A549 (cell line): ENCODE results near the gene ADAMTS12. TPM values are rescaled to one million over a fixed set of nuclear protein-coding genes. Genes with fewer than 3 reads are reported as not detected.

Source experiments
- ATAC-seq, 2 experiments: fragments of 200-7000 bp in 1 of 2; fragments of >200 bp in 1 of 2; cut with Nextera tagmentation in 1 of 2; cut with Tn5 transposase in 1 of 2; 3 replicates each; pipeline versions ENCODE4 v1.8.0 to v1.9.1; 2018 to 2020; ENCODE audit warnings: mild to moderate bottlenecking in 1 of 2, moderate library complexity in 1 of 2
- CTCF ChIA-PET: fragments of 300-600 bp; sonication (Branson Sonifier 250); formaldehyde crosslinking; extraction: SDS; loops from one replicate; lab custom pipeline; 2021; ENCODE audit warnings: antibody characterized with exemption, inconsistent platforms; lab: Yijun Ruan, JAX
- POLR2A ChIA-PET: fragments of 350-600 bp; formaldehyde crosslinking; extraction: SDS; loops from one replicate; lab custom pipeline; 2021; ENCODE audit warnings: antibody characterized with exemption, inconsistent platforms; lab: Yijun Ruan, JAX
- DNase-seq, 2 experiments: peaks; one replicate each; pipeline versions ENCODE4 v3.0.0 to v3.0.0-alpha.2; 2011 to 2016; ENCODE audit warnings: low read depth in 1 of 2, low spot score in 1 of 2
- FAIRE-seq: peaks from 2 replicates; lab custom pipeline; 2011; peaks lifted over from hg19 to GRCh38; lab: Jason Lieb, UNC
- H3K27ac ChIP-seq, 2 experiments: fragments of >200 bp; sonication (Bioruptor Twin); formaldehyde crosslinking; 3 replicates each; pipeline ENCODE4 v1.5.1; 2016 to 2017
- H3K4me1 ChIP-seq: fragments of >200 bp; sonication (Bioruptor Twin); formaldehyde crosslinking; 3 replicates; pipeline ENCODE4 v1.6.1; 2016
- H3K4me2 ChIP-seq: fragments of >200 bp; sonication (Bioruptor Twin); formaldehyde crosslinking; 3 replicates; pipeline ENCODE4 v1.6.1; 2016
- H3K4me3 ChIP-seq: fragments of >200 bp; sonication (Bioruptor Twin); formaldehyde crosslinking; 3 replicates; pipeline ENCODE4 v1.5.1; 2016
- H3K9me3 ChIP-seq: fragments of >200 bp; sonication (Bioruptor Twin); formaldehyde crosslinking; 3 replicates; pipeline ENCODE4 v1.6.1; 2016
- ATOH8 ChIP-seq: fragments of 250-450 bp; sonication (Bioruptor Pico); IDR thresholded peaks from 2 replicates; pipeline ENCODE4 v1.5.0; 2020; ENCODE audit warnings: low read depth, mild to moderate bottlenecking, moderate library complexity
- CBX8 ChIP-seq: fragments of 200-600 bp; sonication (generic); IDR thresholded peaks from 2 replicates; pipeline ENCODE4 v1.6.1; 2016
- CEBPB ChIP-seq, 2 experiments: fragments of >200 bp in 1 of 2; sonication (Bioruptor Twin) in 1 of 2; formaldehyde crosslinking in 1 of 2; IDR thresholded peaks; 2 replicates each; pipeline ENCODE4 v1.6.1; 2012 to 2016
- CHD4 ChIP-seq: fragments of 200-600 bp; sonication (generic); IDR thresholded peaks from 2 replicates; pipeline ENCODE4 v1.6.1; 2016; ENCODE audit warnings: antibody characterized with exemption, mild to moderate bottlenecking, borderline replicate concordance
- EHMT2 ChIP-seq: fragments of 200-600 bp; sonication (generic); IDR thresholded peaks from 2 replicates; pipeline ENCODE4 v1.6.1; 2016; ENCODE audit warnings: antibody characterized with exemption, low read depth, mild to moderate bottlenecking, moderate library complexity
- EP300 ChIP-seq, 2 experiments: fragments of >200 bp; sonication (Bioruptor Twin); formaldehyde crosslinking; IDR thresholded peaks; 2 replicates in 1 of 2; 3 replicates in 1 of 2; pipeline ENCODE4 v1.6.1; 2016 to 2017
- FOSL2 ChIP-seq, 2 experiments: fragments of 450-650 bp in 1 of 2; fragments of >200 bp in 1 of 2; sonication (Bioruptor Twin) in 1 of 2; formaldehyde crosslinking; IDR thresholded peaks; 2 replicates each; pipeline versions ENCODE4 v1.5.0 to v1.6.1; 2016 to 2020; ENCODE audit warnings: mild to moderate bottlenecking in 1 of 2, moderate library complexity in 1 of 2
- FOXS1 ChIP-seq: fragments of 250-450 bp; sonication (Bioruptor Pico); IDR thresholded peaks from 2 replicates; pipeline ENCODE4 v1.5.0; 2020; ENCODE audit warnings: mild to moderate bottlenecking, moderate library complexity
- GATA3 ChIP-seq: IDR thresholded peaks from 2 replicates; pipeline ENCODE4 v1.6.1; 2012; ENCODE audit warnings: borderline replicate concordance
- HDAC2 ChIP-seq: fragments of 200-600 bp; sonication (generic); IDR thresholded peaks from 2 replicates; pipeline ENCODE4 v1.6.1; 2016
- HEYL ChIP-seq: fragments of 250-450 bp; sonication (Bioruptor Pico); IDR thresholded peaks from 2 replicates; pipeline ENCODE4 v1.8.0; 2021; ENCODE audit warnings: mild to moderate bottlenecking, moderate library complexity
- HOXA7 ChIP-seq: fragments of 250-450 bp; sonication (Bioruptor Pico); IDR thresholded peaks from 2 replicates; pipeline ENCODE4 v1.5.0; 2020; ENCODE audit warnings: mild to moderate bottlenecking, moderate library complexity
- KDM5A ChIP-seq: fragments of 200-600 bp; sonication (generic); IDR thresholded peaks from 2 replicates; pipeline ENCODE4 v1.6.1; 2016; ENCODE audit warnings: antibody characterized with exemption, mild to moderate bottlenecking
- MAZ ChIP-seq: fragments of 150-350 bp; IDR thresholded peaks from 2 replicates; pipeline ENCODE4 v1.6.1; 2014; ENCODE audit warnings: antibody characterized with exemption, low read depth, low read length, borderline replicate concordance
- NFE2L2 ChIP-seq: fragments of 150-350 bp; conservative IDR thresholded peaks from 2 replicates; pipeline ENCODE4 v1.6.1; 2014; ENCODE audit warnings: low read length
- NPAS2 ChIP-seq: fragments of 250-450 bp; sonication (Bioruptor Pico); IDR thresholded peaks from 2 replicates; pipeline ENCODE4 v1.8.0; 2022; ENCODE audit warnings: mild to moderate bottlenecking, moderate library complexity, borderline replicate concordance
- PHF8 ChIP-seq: fragments of 200-600 bp; sonication (generic); IDR thresholded peaks from 2 replicates; pipeline ENCODE4 v1.6.1; 2016; ENCODE audit warnings: low read depth, mild to moderate bottlenecking, antibody characterized with exemption, moderate library complexity, borderline replicate concordance
- RCOR1 ChIP-seq: fragments of 150-350 bp; IDR thresholded peaks from 2 replicates; pipeline ENCODE4 v1.6.1; 2014; ENCODE audit warnings: antibody characterized with exemption, low read length, low read depth
- RNF2 ChIP-seq: fragments of 200-600 bp; sonication (generic); IDR thresholded peaks from 2 replicates; pipeline ENCODE4 v1.6.1; 2016; ENCODE audit warnings: low read depth, mild to moderate bottlenecking, antibody characterized with exemption, moderate library complexity, borderline replicate concordance
- SMC3 ChIP-seq: fragments of >200 bp; sonication (Bioruptor Twin); formaldehyde crosslinking; IDR thresholded peaks from 3 replicates; pipeline ENCODE4 v1.6.1; 2018; ENCODE audit warnings: inconsistent platforms
- USF2 ChIP-seq: fragments of 450-650 bp; IDR thresholded peaks from 2 replicates; pipeline ENCODE4 v1.6.1; 2014; ENCODE audit warnings: antibody characterized with exemption
- ZC3H11A ChIP-seq: fragments of 450-650 bp; IDR thresholded peaks from 2 replicates; pipeline ENCODE4 v1.6.1; 2014; ENCODE audit warnings: antibody characterized with exemption, mild to moderate bottlenecking
- ZFP36 ChIP-seq: fragments of 450-650 bp; IDR thresholded peaks from 2 replicates; pipeline ENCODE4 v1.6.1; 2014; ENCODE audit warnings: borderline replicate concordance; ENCODE audit not compliant: partially characterized antibody
- ZSCAN20 ChIP-seq: fragments of 250-450 bp; sonication (Bioruptor Pico); IDR thresholded peaks from 2 replicates; pipeline ENCODE4 v1.8.0; 2022; ENCODE audit warnings: mild to moderate bottlenecking, moderate library complexity
- WGBS: methylation state at CpG from one replicate; pipeline ENCODE4 v1.1.6; 2017; ENCODE audit errors: missing lambda C conversion rate; 5-methylcytosine and 5-hydroxymethylcytosine counted together
- polyA plus RNA-seq, 4 experiments: library from polyadenylated mRNA; depleted of rRNA in 3 of 4; stranded (reverse); fragments of >200 nt; fragmentation: RNase III in 1 of 4; extraction: RNeasy Plus Mini Kit Qiagen cat#74134 plus additional on column Dnase treatment in 1 of 4; gene quantifications; 2 replicates in 3 of 4; 3 replicates in 1 of 4; pipeline ENCODE4 v1.2.3, GENCODE V29; 2011 to 2017
- TF ChIP-seq, protein P1 (sequence below): fragments of 150-350 bp; IDR thresholded peaks from 2 replicates; pipeline ENCODE4 v1.6.1; 2014; ENCODE audit warnings: low read depth, mild to moderate bottlenecking, low read length
- TF ChIP-seq, protein P2 (sequence below): IDR thresholded peaks from 2 replicates; pipeline ENCODE4 v1.6.1; 2012
- TF ChIP-seq, protein P3 (sequence below): fragments of >200 bp; sonication (Bioruptor Twin); formaldehyde crosslinking; IDR thresholded peaks from 2 replicates; pipeline ENCODE4 v1.6.1; 2016

The ADAMTS12 gene
- polyA plus RNA-seq, 2 of the 4 experiments (the other 2 are of a cell fraction) = 4.8 to 6.8 TPM

DNA sequence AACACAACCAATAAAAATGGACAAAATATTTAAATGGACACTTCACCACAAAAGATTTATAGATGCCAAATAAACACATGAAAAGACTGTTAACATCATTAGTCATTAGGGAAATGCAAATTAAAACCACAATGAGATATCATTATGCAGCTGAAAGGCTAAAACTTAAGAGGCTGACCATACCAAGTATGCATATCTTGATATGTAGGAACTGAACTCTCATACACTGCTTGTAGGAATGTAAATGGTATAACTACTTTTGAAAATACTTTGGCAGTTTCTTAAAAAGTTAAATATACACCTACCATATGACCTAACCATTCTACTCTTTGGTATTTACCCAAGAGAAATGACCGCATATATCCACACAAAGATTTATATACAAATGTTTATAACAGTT, 13.6 kb upstream of the ADAMTS12 start:
- H3K27ac ChIP-seq = no peak overlapping the region
- POLR2A ChIA-PET = no interaction called here
- 0 out of 3 replicates have a peak, but pooled peaks cover 3% of the 10 kb centered on the region for H3K4me1 ChIP-seq
- no peak overlapping the region for H3K4me3 ChIP-seq
- TF ChIP-seq RNF2 (no peak), ZFP36 (no peak), FOXS1 (CRISPR knock-in tag) (no peak), HEYL (CRISPR knock-in tag) (no peak), CBX8 (no peak)
- TF ChIP-seq, protein P1, sequence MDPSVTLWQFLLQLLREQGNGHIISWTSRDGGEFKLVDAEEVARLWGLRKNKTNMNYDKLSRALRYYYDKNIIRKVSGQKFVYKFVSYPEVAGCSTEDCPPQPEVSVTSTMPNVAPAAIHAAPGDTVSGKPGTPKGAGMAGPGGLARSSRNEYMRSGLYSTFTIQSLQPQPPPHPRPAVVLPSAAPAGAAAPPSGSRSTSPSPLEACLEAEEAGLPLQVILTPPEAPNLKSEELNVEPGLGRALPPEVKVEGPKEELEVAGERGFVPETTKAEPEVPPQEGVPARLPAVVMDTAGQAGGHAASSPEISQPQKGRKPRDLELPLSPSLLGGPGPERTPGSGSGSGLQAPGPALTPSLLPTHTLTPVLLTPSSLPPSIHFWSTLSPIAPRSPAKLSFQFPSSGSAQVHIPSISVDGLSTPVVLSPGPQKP = no peak
- TF ChIP-seq, protein P2, sequence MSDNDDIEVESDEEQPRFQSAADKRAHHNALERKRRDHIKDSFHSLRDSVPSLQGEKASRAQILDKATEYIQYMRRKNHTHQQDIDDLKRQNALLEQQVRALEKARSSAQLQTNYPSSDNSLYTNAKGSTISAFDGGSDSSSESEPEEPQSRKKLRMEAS = no peak
- CTCF ChIA-PET = no interaction called here
- 0 out of 3 replicates have a peak, but pooled peaks cover 4% of the 10 kb centered on the region for H3K9me3 ChIP-seq
- no peak for ATAC-seq
- 22% methylated on average over 1 of the region's 1 CpG for WGBS
- no peak for DNase-seq
- no peak for FAIRE-seq
- 0 out of 3 replicates have a peak overlapping the region, but pooled peaks have one; percentile 1 for H3K4me2 ChIP-seq

GRCh38 chr5:33903118-33903517, 11.3 kb upstream of the ADAMTS12 start:
- Histone ChIP-seq H3K27ac (no peak overlapping the region), H3K4me1 (0 out of 3 replicates have a peak, but pooled peaks cover 3% of the 10 kb centered on the region), H3K4me2 (no peak overlapping the region; the same call in 2 of the 3 replicates), H3K4me3 (no peak overlapping the region), H3K9me3 (0 out of 3 replicates have a peak, but pooled peaks cover 4% of the 10 kb centered on the region)
- WGBS = 25% methylated on average over 2 of the region's 2 CpGs
- ChIA-PET CTCF (no interaction called here), POLR2A (interaction anchor here (0.9 kb wide), 1 partner anchor 8 kb away, joined by 3 read pairs; no protein-coding TSS in a partner anchor)
- DNase-seq = no peak
- no peak for FAIRE-seq
- no peak for TF ChIP-seq CEBPB (IDR thresholded peaks at IDR 0.05)
- TF ChIP-seq KDM5A = no peak
- TF ChIP-seq, protein P2 = no peak
- TF ChIP-seq, protein P1 = no peak
- no peak for TF ChIP-seq HDAC2
- no peak for TF ChIP-seq CBX8
- no peak for TF ChIP-seq MAZ
- TF ChIP-seq HOXA7 = no peak
- TF ChIP-seq ATOH8 = no peak
- no peak for TF ChIP-seq ZC3H11A
- TF ChIP-seq FOSL2 (IDR thresholded peaks at IDR 0.05) = no peak
- no peak for TF ChIP-seq FOSL2 (CRISPR knock-in tag; IDR thresholded peaks at IDR 0.05)
- TF ChIP-seq EHMT2 = no peak
- TF ChIP-seq, protein P3, sequence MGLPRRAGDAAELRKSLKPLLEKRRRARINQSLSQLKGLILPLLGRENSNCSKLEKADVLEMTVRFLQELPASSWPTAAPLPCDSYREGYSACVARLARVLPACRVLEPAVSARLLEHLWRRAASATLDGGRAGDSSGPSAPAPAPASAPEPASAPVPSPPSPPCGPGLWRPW = no peak
- TF ChIP-seq ZSCAN20 (CRISPR knock-in tag) = no peak
- TF ChIP-seq GATA3 = no peak
- peak in 1 of 2 experiments; percentile 50; a peak in 2 of 6 replicates for ATAC-seq

- POLR2A ChIA-PET = no interaction called here
- DNase-seq = no peak
- H3K4me1 ChIP-seq = 0 out of 3 replicates have a peak, but pooled peaks cover 3% of the 10 kb centered on the region
- no peak overlapping the region for H3K27ac ChIP-seq
- CTCF ChIA-PET = no interaction called here
- no peak overlapping the region for H3K4me2 ChIP-seq
- 0 out of 3 replicates have a peak, but pooled peaks cover 4% of the 10 kb centered on the region for H3K9me3 ChIP-seq
- no peak overlapping the region for H3K4me3 ChIP-seq
- 22% methylated on average over 1 of the region's 1 CpG for WGBS
- no peak for ATAC-seq
- no peak for FAIRE-seq
- TF ChIP-seq SMC3 = no peak
- no peak for TF ChIP-seq RCOR1
- no peak for TF ChIP-seq CHD4
- TF ChIP-seq CBX8 = no peak
- TF ChIP-seq USF2 = no peak
- no peak for TF ChIP-seq MAZ
- TF ChIP-seq NFE2L2 = no peak
- TF ChIP-seq, protein P2 = no peak
- TF ChIP-seq EP300 (IDR thresholded peaks at IDR 0.05) = no peak
- no peak for TF ChIP-seq PHF8
- no peak for TF ChIP-seq ZSCAN20 (CRISPR knock-in tag)
- no peak for TF ChIP-seq NPAS2
Observed at GRCh38 chr5:33901156-33901555, 9.4 kb upstream of the ADAMTS12 start.
